WI38 (cell line): Measurements from ENCODE around the gene CHPF.

Source experiments
- H3K4me3 ChIP-seq: 2 replicates; pipeline ENCODE4 v1.5.1; 2011; ENCODE audit warnings: low read depth, mild to moderate bottlenecking, control low read depth, low read length
- CTCF ChIP-seq: IDR thresholded peaks from 2 replicates; pipeline ENCODE4 v1.5.1; 2012; ENCODE audit warnings: low read depth, mild to moderate bottlenecking, control low read depth, low read length

CHPF gene

DNA sequence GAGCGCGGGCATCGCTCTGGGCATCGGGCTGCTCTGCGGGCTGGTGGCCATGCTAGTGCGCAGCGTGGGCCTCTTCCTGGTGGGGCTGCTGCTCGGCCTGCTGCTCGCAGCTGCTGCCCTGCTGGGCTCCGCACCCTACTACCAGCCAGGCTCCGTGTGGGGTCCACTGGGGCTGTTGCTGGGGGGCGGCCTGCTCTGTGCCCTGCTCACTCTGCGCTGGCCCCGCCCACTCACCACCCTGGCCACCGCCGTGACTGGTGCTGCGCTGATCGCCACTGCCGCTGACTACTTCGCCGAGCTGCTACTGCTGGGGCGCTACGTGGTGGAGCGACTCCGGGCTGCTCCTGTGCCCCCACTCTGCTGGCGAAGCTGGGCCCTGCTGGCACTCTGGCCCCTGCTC, 4.0 kb upstream of the CHPF start:
- TF ChIP-seq CTCF: no peak
- no peak overlapping the region for H3K4me3 ChIP-seq

GRCh38 chr2:219545943-219546352, 2.3 kb upstream of the CHPF start:
- no peak for TF ChIP-seq CTCF
- H3K4me3 ChIP-seq: no peak overlapping the region

- no peak overlapping the region for H3K4me3 ChIP-seq
- TF ChIP-seq CTCF: no peak
These were observed 1.8 kb upstream of the CHPF start for GRCh38 chr2:219545295-219545942.

DNA sequence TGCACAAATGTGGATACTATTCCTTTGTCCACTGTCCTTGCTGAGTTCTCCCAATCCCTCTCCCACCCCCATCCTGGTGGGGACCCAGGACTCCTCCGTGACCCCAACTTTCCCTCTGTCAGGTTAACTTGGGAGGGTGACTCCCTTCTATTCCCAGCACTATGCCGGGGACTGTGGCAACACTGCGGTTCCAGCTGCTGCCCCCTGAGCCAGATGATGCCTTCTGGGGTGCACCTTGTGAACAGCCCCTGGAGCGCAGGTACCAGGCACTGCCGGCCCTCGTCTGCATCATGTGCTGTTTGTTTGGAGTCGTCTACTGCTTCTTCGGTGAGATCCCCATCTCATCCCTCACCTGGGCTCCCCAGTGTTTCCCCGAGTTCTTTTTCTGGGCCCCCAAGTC, 958 bp upstream of the CHPF start:
- H3K4me3 ChIP-seq: peak overlapping the region; percentile 82; the same call in 1 of the 2 replicates
- TF ChIP-seq CTCF: no peak

GRCh38 chr2:219542931-219543595, 546 bp downstream of the CHPF start:
- no peak for TF ChIP-seq CTCF
- H3K4me3 ChIP-seq: peak overlapping the region; percentile 82

DNA sequence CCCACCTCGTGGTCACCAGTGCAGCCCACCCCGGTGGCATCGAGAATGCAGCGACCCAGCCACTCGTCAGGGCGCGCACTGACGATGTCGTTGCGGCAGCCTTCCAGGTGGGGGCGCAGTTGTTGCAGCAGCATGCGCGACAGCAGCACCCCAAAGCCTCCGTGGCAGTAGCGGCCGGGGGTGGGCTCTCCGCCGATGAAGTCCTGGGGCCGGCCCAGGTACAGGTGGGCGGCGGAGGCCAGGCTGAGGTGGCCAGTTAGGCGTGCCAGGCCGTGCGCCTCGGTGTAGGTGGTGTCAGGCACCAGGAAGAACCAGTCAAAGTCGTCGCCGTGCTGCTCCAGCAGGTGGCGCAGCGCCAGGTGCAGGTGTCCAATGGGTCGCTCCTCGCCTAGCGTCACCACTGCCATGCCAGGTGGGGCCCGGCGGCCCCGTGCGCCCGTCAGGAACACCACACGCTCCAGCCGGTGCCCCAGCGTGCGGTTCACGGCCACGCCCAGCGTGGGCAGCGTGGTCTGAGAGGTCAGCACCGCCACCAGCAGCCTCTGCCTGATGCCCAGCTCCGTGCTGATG, 1.9 kb downstream of the CHPF start:
- H3K4me3 ChIP-seq: no peak overlapping the region
- peak; percentile 85 for TF ChIP-seq CTCF
